ENCODE data around the gene NLGN3.
A peak's percentile ranks its signal among the peaks of the same experiment; 100 is the strongest.

The NLGN3 gene

DNA sequence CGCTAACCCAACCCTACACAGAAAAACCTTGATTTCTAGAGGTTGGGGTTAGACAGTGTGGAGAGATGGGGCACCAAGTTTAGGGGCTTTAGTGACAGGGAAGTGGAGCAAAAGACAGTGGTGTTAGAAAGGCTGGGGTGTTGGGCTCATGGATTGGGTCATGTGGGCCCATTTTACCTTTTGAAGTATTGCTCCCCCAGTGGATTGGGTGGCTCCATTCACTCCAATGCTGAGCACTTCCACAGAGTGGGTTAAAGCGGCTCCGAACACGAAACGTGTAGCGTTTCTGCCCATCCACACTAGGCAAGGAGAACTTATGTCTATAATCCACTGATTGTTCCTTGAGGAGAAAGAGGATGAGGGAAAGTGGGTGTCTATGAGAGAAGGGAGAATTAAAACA is 35.6 kb upstream of the NLGN3 start:
- Mint-ChIP-seq H3K27me3 (ENCODE audit: low read depth) (no peaks in the 10 kb centered on the region), H3K36me3 (ENCODE audit: low read depth) (no peaks in the 10 kb centered on the region)
- TF ChIP-seq, protein P1, sequence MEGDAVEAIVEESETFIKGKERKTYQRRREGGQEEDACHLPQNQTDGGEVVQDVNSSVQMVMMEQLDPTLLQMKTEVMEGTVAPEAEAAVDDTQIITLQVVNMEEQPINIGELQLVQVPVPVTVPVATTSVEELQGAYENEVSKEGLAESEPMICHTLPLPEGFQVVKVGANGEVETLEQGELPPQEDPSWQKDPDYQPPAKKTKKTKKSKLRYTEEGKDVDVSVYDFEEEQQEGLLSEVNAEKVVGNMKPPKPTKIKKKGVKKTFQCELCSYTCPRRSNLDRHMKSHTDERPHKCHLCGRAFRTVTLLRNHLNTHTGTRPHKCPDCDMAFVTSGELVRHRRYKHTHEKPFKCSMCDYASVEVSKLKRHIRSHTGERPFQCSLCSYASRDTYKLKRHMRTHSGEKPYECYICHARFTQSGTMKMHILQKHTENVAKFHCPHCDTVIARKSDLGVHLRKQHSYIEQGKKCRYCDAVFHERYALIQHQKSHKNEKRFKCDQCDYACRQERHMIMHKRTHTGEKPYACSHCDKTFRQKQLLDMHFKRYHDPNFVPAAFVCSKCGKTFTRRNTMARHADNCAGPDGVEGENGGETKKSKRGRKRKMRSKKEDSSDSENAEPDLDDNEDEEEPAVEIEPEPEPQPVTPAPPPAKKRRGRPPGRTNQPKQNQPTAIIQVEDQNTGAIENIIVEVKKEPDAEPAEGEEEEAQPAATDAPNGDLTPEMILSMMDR (IDR thresholded peaks at IDR 0.05; ENCODE audit: unreplicated experiment in 3 of 3): no peak

DNA sequence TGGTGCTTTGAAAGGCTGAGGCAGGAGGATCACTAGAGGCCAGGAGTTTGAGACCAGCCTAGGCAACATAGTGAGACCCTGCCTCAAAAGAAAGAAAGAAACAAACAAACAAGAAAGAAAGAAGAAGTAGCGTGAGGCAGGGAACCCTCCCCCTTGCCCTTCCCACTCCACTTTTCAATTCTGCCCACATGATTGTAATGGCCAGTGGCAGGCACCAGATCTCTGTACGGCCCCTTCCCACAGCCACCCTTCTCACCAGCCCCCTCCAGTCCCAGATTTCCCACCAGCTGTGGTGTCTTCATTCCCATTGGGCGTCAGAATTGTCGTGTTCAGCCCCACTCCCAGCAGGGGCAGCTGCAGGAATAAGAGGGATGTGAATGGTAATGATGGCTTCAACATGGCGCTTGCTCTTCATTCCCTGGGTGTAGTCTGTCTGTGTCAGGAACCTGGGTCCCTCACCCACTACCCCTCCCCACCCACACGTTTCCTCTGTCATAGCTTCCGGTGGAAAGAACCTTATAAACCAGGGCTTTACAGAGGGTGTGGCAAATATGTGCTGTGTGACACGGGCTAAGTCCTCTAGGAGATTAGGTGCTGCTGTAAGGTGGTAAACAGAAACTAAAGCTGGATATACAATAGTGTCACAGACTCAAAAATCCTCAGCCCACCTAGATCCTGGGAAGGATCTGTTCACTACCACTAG is 33.3 kb upstream of the NLGN3 start, which contains the start of gene IL2RG:
TSS of gene IL2RG (minus strand) at position 437 of the 703 bp plus-strand sequence. CDS start at position 399, 38 bp downstream.
- H3K4me1 Mint-ChIP-seq: peaks cover 31% of the 10 kb centered on the region
- no peaks in the 10 kb centered on the region for H3K36me3 Mint-ChIP-seq (ENCODE audit: low read depth)
- no peak within 1 kb of the TSS for H3K27ac Mint-ChIP-seq
- TF ChIP-seq, protein P1 (IDR thresholded peaks at IDR 0.05; ENCODE audit: unreplicated experiment in 3 of 3): no peak
- H3K27me3 Mint-ChIP-seq (ENCODE audit: low read depth): no peaks in the 10 kb centered on the region
- H3K4me3 Mint-ChIP-seq: peak within 1 kb of the TSS in 1 of 3 experiments; percentile 26
- H3K9me3 Mint-ChIP-seq: peaks cover 3% of the 10 kb centered on the region

More for the DNA sequence above, 35.6 kb upstream of the NLGN3 start:
- Mint-ChIP-seq H3K9me3 (peaks cover 5% of the 10 kb centered on the region), H3K27ac (no peak overlapping the region), H3K4me3 (no peak overlapping the region), H3K4me1 (peaks cover 40% of the 10 kb centered on the region)

DNA sequence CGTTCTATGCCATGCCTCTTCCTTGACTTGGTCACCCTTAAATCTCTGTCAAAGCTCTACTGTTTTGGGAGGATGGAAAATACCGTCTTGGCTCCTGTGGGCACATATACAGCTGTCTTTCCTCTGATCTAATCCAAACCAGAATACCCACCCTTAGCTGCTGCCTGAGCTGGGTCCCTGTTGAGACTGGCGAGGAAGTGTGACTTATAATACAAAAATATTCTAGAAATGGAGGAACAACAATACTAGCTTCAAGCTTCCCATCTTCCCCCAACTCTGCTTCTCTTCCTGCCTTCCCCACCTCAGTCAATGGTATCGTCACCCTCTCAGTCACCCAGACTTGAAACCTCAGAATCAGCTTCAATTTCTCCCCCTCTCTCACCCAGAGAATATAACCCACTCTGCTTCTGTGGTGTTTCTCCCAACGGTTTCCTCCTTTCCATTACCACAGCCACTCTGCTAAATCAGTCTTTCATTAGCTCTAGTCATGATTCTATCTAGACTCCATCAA is 32.7 kb upstream of the NLGN3 start:
- Mint-ChIP-seq H3K36me3 (ENCODE audit: low read depth) (no peaks in the 10 kb centered on the region), H3K4me1 (peaks cover 28% of the 10 kb centered on the region), H3K27me3 (ENCODE audit: low read depth) (no peaks in the 10 kb centered on the region), H3K27ac (no peak overlapping the region), H3K4me3 (no peak overlapping the region), H3K9me3 (peaks cover 3% of the 10 kb centered on the region)
- TF ChIP-seq, protein P1 (IDR thresholded peaks at IDR 0.05; ENCODE audit: unreplicated experiment in 3 of 3): no peak

DNA sequence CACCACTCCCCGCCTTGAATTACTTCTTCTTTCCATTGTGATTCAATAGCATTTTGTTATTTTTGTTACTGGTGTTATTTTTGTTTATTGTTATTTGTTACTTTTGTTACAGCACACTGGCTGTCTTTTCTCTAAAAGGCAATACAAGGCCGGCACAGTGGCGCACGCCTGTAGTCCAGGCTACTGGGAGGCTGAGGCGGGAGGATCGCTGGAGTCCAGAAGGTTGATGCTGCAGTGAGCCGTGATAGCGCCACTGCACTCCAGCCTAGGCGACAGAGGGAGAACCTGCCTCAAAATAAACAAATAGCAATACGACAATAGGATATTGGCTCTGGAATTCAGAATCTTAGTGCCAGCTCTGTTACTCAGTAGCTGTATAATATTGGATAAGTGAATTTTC is 27.3 kb upstream of the NLGN3 start:
- peaks cover 22% of the 10 kb centered on the region for H3K36me3 Mint-ChIP-seq (ENCODE audit: low read depth)
- no peaks in the 10 kb centered on the region for H3K27me3 Mint-ChIP-seq (ENCODE audit: low read depth)
- TF ChIP-seq, protein P1 (IDR thresholded peaks at IDR 0.05; ENCODE audit: unreplicated experiment in 3 of 3): no peak
- no peak overlapping the region for H3K27ac Mint-ChIP-seq
- peaks cover 2% of the 10 kb centered on the region for H3K4me1 Mint-ChIP-seq
- peak overlapping the region in 2 of 3 experiments; percentile 32 to 52 for H3K4me3 Mint-ChIP-seq
- peaks cover 3% of the 10 kb centered on the region for H3K9me3 Mint-ChIP-seq

DNA sequence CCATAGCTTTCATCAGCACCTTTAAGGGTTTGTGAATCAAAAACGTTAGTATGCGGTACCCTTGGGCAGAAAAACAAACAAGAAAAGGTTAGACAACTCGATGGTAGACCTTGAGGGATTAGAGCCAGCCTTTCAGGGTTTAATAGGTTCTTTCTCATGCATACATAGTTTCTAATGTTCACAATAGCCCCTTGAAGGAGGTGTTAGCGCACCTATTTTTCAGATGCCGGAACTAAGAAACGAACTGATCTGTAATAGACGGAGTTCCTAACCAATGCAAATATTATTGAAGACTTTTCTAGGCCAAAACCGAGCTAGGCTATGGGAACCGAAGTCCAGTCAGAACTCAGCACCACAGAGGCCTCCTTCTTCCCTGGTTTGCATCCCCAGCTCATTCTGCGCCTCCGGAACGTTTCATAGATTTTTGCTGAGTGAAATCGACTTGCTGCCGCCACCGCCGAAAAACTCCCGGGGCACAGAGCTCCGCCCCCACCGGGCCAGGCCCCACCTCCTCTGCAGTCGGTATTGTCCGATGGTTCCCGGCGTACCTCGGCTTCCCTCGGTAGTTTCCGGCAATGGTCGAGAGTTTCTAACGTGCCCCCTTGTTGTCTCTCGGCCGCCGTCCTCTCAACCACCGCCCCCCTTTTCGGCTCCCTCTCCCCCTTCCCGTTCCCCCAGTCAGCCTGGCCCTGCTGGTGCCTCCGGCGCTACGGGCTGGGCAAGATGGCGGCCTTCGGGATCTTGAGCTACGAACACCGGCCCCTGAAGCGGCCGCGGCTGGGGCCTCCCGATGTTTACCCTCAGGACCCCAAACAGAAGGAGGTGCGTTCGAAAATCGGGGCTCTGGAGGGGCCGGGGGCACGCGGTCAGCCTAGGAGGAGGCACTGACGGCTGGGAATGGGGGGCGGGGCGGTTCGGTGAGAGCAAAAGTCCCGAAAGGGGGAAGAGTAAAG is 26.3 kb upstream of the NLGN3 start, which contains the start of gene MED12:
TSS of gene MED12 (plus strand) at position 565 of the 953 bp plus-strand sequence. CDS start at position 724, 159 bp downstream.
- no peaks in the 10 kb centered on the region for H3K4me1 Mint-ChIP-seq
- H3K4me3 Mint-ChIP-seq: peak within 1 kb of the TSS; percentile 87 to 89 (median 88)
- H3K27me3 Mint-ChIP-seq (ENCODE audit: low read depth): no peaks in the 10 kb centered on the region
- peaks cover 31% of the 10 kb centered on the region for H3K36me3 Mint-ChIP-seq (ENCODE audit: low read depth)
- H3K27ac Mint-ChIP-seq: peak within 1 kb of the TSS; percentile 66 to 91 (median 84)
- TF ChIP-seq, protein P1 (IDR thresholded peaks at IDR 0.05; ENCODE audit: unreplicated experiment in 3 of 3): no peak
- peaks cover 2% of the 10 kb centered on the region for H3K9me3 Mint-ChIP-seq
